Spleen (tissue), 11 donors: ENCODE measurements around the gene PLXNA3. TPM values are rescaled to one million over a fixed set of nuclear protein-coding genes. Genes with fewer than 3 reads are reported as not detected.
A peak's percentile ranks its signal among the peaks of the same experiment; 100 is the strongest.

Experiments used
- DNase-seq: peaks from one replicate; pipeline ENCODE4 v3.0.0-alpha.2; 2020
- H3K27ac ChIP-seq, 8 donors: fragments of 200-600 bp; sonication (generic) in 7 of 8; 1 replicate in 4 of 8; 2 replicates in 4 of 8; pipeline versions ENCODE4 v1.5.0 to v1.8.0; 2016 to 2021; ENCODE audit warnings: inconsistent platforms in 4 of 8, mild to moderate bottlenecking in 4 of 8, moderate library complexity in 1 of 8
- H3K27me3 ChIP-seq, 7 donors: fragments of 200-600 bp; sonication (generic) in 6 of 7; replicated peaks in 1 of 7; 1 replicate in 4 of 7; 2 replicates in 3 of 7; pipeline versions ENCODE4 v1.5.0 to v1.8.0; 2016 to 2021; ENCODE audit warnings: inconsistent platforms in 3 of 7, mild to moderate bottlenecking in 1 of 7
- H3K36me3 ChIP-seq, 6 donors: fragments of 200-600 bp; sonication (generic) in 5 of 6; 1 replicate in 4 of 6; 2 replicates in 2 of 6; pipeline versions ENCODE4 v1.5.0 to v1.8.0; 2016 to 2021; ENCODE audit warnings: inconsistent platforms in 2 of 6
- H3K4me1 ChIP-seq, 6 donors: fragments of 200-600 bp; sonication (generic) in 5 of 6; 1 replicate in 3 of 6; 2 replicates in 3 of 6; pipeline versions ENCODE4 v1.5.0 to v1.8.0; 2016 to 2021; ENCODE audit warnings: inconsistent platforms in 3 of 6
- H3K4me3 ChIP-seq, 8 donors: fragments of 200-600 bp; sonication (generic) in 7 of 8; 1 replicate in 4 of 8; 2 replicates in 4 of 8; pipeline versions ENCODE4 v1.5.0 to v1.8.0; 2016 to 2021; ENCODE audit warnings: inconsistent platforms in 4 of 8, mild to moderate bottlenecking in 4 of 8, moderate library complexity in 2 of 8
- H3K9me3 ChIP-seq, 8 donors: fragments of 200-600 bp; sonication (generic) in 7 of 8; 1 replicate in 4 of 8; 2 replicates in 4 of 8; pipeline versions ENCODE4 v1.5.0 to v1.8.0; 2016 to 2021; ENCODE audit warnings: inconsistent platforms in 4 of 8
- POLR2A ChIP-seq, 3 donors: fragments of 450-650 bp; IDR thresholded peaks; one replicate each; pipeline ENCODE4 v1.5.1; 2017; ENCODE audit warnings: antibody characterized with exemption in 3 of 3, mild to moderate bottlenecking in 1 of 3
- POLR2AphosphoS5 ChIP-seq, 3 donors: sonication (generic); formaldehyde crosslinking; IDR thresholded peaks; one replicate each; pipeline ENCODE4 v1.5.1; 2017; ENCODE audit warnings: antibody characterized with exemption in 3 of 3
- WGBS, 5 donors: extraction: QIAGEN DNeasy Blood & Tissue Kit in 3 of 5; methylation state at CpG; one replicate each; pipeline versions ENCODE4 v1.1.5 to v1.1.7; 2013 to 2018; 5-methylcytosine and 5-hydroxymethylcytosine counted together
- intact Hi-C: fragments of 100-400 bp; cut with DNase I; formaldehyde crosslinking; loops from one replicate; pipeline ENCODE4 v1.15.0; 2023; ENCODE audit warnings: low total_unique reads
- polyA plus RNA-seq, 3 donors: library from polyadenylated mRNA; stranded (reverse); fragments of 200-250 nt; gene quantifications; one replicate each; pipeline ENCODE4 v1.2.1, GENCODE V29; 2013
- total RNA-seq, 7 donors: library from RNA; depleted of rRNA in 3 of 7; stranded (reverse); fragments of >200 nt in 3 of 7; fragmentation: NEBNext Ultra II Directional in 4 of 7; extraction: Animal tissue kit (Norgen Biotek cat#: 25700) in 4 of 7; gene quantifications; one replicate each; pipeline versions ENCODE4 v1.1.0 to v1.2.1, GENCODE V29; 2016 to 2021
- TF ChIP-seq, protein P1 (sequence below), 11 experiments: fragments of 200-600 bp in 7 of 11; fragments of 450-650 bp in 4 of 11; sonication (generic) in 4 of 11; IDR thresholded peaks in 8 of 11; conservative IDR thresholded peaks in 3 of 11; 1 replicate in 7 of 11; 2 replicates in 4 of 11; pipeline versions ENCODE4 v1.4.0 to v1.8.0; 2016 to 2021; ENCODE audit warnings: antibody characterized with exemption in 11 of 11, inconsistent platforms in 4 of 11, mild to moderate bottlenecking in 1 of 11
- donor health status: healthy with polysubstance abuse.
- donor health status: DM: no; HTN: no; CAD: no; lungs with moderate emphysema.
- donor health status: DM: no; HTN: no; CAD: no.
- donor health status: Bipolar disorder and iron deficiency.
- donor health status: healthy.
- donor health status: DM: no; HTN: no; CAD: no.
- donor health status: DM: yes; HTN: yes; CAD: no.

The PLXNA3 gene
- total and polyA plus RNA-seq, 10 donors, result 2.5 to 46.8 (median 14.7) TPM

GRCh38 chrX:154411981-154412340 is 46.1 kb upstream of the PLXNA3 start:
- Histone ChIP-seq H3K27me3 (no peaks in the 10 kb centered on the region), H3K36me3 (peaks cover 0 to 18% (median 0%) of the 10 kb centered on the region in 6 donors), H3K9me3 (no peaks in the 10 kb centered on the region), H3K4me1 (peaks cover 0 to 52% (median 36%) of the 10 kb centered on the region in 6 donors), H3K4me3 (peak overlapping the region; percentile 42 to 84 (median 68)), H3K27ac (peak overlapping the region; percentile 79 to 98 (median 96))
- intact Hi-C loops, result no loop called here
- WGBS, 5 donors, result 0 to 49% (median 3%) methylated on average over 12 to 29 of the region's 29 CpGs
- no peak for TF ChIP-seq POLR2A (IDR thresholded peaks at IDR 0.05)
- TF ChIP-seq, protein P1, sequence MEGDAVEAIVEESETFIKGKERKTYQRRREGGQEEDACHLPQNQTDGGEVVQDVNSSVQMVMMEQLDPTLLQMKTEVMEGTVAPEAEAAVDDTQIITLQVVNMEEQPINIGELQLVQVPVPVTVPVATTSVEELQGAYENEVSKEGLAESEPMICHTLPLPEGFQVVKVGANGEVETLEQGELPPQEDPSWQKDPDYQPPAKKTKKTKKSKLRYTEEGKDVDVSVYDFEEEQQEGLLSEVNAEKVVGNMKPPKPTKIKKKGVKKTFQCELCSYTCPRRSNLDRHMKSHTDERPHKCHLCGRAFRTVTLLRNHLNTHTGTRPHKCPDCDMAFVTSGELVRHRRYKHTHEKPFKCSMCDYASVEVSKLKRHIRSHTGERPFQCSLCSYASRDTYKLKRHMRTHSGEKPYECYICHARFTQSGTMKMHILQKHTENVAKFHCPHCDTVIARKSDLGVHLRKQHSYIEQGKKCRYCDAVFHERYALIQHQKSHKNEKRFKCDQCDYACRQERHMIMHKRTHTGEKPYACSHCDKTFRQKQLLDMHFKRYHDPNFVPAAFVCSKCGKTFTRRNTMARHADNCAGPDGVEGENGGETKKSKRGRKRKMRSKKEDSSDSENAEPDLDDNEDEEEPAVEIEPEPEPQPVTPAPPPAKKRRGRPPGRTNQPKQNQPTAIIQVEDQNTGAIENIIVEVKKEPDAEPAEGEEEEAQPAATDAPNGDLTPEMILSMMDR (IDR thresholded peaks at IDR 0.05 in 8 of 11, conservative IDR thresholded peaks at IDR 0.05 in 3 of 11), result no peak
- TF ChIP-seq POLR2AphosphoS5 (IDR thresholded peaks at IDR 0.05), result peak in 2 of 3 donors; percentile 51 to 68
- peak; percentile 91 for DNase-seq

GRCh38 chrX:154412468-154412867 is 45.6 kb upstream of the PLXNA3 start:
- H3K4me1 ChIP-seq, result peaks cover 0 to 52% (median 36%) of the 10 kb centered on the region in 6 donors
- H3K9me3 ChIP-seq, result no peaks in the 10 kb centered on the region
- 6 to 50% (median 29%) methylated on average over 1 to 4 of the region's 4 CpGs for WGBS, 5 donors
- no peaks in the 10 kb centered on the region for H3K27me3 ChIP-seq
- intact Hi-C loops, result no loop called here
- peak overlapping the region; percentile 79 to 98 (median 96) for H3K27ac ChIP-seq
- peak in 1 of 3 donors; percentile 62 for TF ChIP-seq POLR2AphosphoS5 (IDR thresholded peaks at IDR 0.05)
- TF ChIP-seq, protein P1 (IDR thresholded peaks at IDR 0.05 in 8 of 11, conservative IDR thresholded peaks at IDR 0.05 in 3 of 11), result no peak
- peaks cover 0 to 18% (median 0%) of the 10 kb centered on the region in 6 donors for H3K36me3 ChIP-seq
- DNase-seq, result peak; percentile 90
- peak overlapping the region; percentile 42 to 84 (median 68) for H3K4me3 ChIP-seq

DNA sequence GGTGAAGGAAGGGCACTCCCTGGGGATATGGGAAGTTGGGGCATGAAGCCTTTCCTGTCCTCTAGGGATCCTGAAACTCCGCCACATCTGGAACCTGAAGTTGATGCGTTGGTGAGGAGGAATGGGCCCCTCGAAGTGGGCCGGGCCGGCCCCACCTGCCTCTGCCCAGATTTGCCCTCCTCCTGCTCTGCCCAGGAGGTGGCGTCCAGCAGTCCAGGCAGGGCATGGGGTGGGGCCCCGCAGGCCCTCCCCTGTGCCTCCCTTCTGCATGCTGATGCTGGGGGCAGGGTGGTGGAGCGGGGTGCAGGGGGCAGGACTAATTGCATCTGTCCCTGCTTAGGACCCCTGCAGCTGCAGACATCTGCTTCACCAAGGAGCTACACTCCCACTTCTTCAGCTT is 44.9 kb upstream of the PLXNA3 start:
- DNase-seq, result no peak
- H3K4me3 ChIP-seq, result peak overlapping the region in 1 of 8 donors; percentile 83
- intact Hi-C loops, result no loop called here
- WGBS, 5 donors, result 59 to 96% (median 79%) methylated on average over 5 to 8 of the region's 8 CpGs
- no peaks in the 10 kb centered on the region for H3K9me3 ChIP-seq
- no peaks in the 10 kb centered on the region for H3K27me3 ChIP-seq
- H3K27ac ChIP-seq, result peak overlapping the region; percentile 79 to 98 (median 96)
- peaks cover 0 to 45% (median 33%) of the 10 kb centered on the region in 6 donors for H3K4me1 ChIP-seq
- H3K36me3 ChIP-seq, result peaks cover 0 to 18% (median 0%) of the 10 kb centered on the region in 6 donors
- TF ChIP-seq POLR2A (IDR thresholded peaks at IDR 0.05), result no peak
- TF ChIP-seq, protein P1 (IDR thresholded peaks at IDR 0.05 in 8 of 11, conservative IDR thresholded peaks at IDR 0.05 in 3 of 11), result no peak
- TF ChIP-seq POLR2AphosphoS5 (IDR thresholded peaks at IDR 0.05), result no peak

- WGBS, 5 donors, result 61 to 86% (median 83%) methylated on average over 7 of the region's 7 CpGs
- intact Hi-C loops, result no loop called here
- peaks cover 0 to 44% (median 0%) of the 10 kb centered on the region in 6 donors for H3K36me3 ChIP-seq
- H3K4me3 ChIP-seq, result no peak overlapping the region
- TF ChIP-seq POLR2AphosphoS5 (IDR thresholded peaks at IDR 0.05), result no peak
- TF ChIP-seq POLR2A (IDR thresholded peaks at IDR 0.05), result no peak
- H3K4me1 ChIP-seq, result peaks cover 0 to 31% (median 12%) of the 10 kb centered on the region in 6 donors
- no peaks in the 10 kb centered on the region for H3K27me3 ChIP-seq
- DNase-seq, result no peak
- H3K9me3 ChIP-seq, result no peaks in the 10 kb centered on the region
- H3K27ac ChIP-seq, result no peak overlapping the region
Observed at GRCh38 chrX:154417157-154417556, 40.9 kb upstream of the PLXNA3 start.
